Measurements from ENCODE around the gene FBXO39. TPM values are rescaled to one million over a fixed set of nuclear protein-coding genes. Genes with fewer than 3 reads are reported as not detected.

FBXO39 gene
- total and polyA plus RNA-seq, 12 donors, result 0.14 to 0.48 (median 0.27) TPM; not detected in 8

DNA sequence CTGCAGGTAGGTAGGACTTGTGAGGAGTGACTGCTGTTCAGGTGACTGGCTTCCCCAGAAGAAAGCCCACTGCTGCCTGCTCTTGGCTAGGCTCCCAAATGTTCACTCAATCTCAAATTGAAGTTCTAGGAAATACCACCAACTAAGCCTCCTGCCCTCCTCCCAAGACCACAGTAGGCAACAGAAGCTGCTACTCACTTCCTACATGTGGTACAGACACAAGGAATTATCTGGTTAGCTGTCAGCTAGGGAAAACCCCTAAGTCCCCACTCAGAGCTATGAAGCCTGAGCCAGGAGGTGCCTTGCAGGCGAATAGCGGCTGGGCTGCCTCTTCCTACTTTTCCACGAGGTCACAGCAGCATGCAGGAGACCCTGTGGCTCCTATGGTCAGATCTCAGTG lies 4.9 kb downstream of the FBXO39 start:
- Histone ChIP-seq H3K4me3 (no peak overlapping the region), H3K4me1 (replicated peaks in 1 of 2) (no peaks in the 10 kb centered on the region), H3K27me3 (no peaks in the 10 kb centered on the region), H3K27ac (no peak overlapping the region), H3K9me3 (replicated peaks in 1 of 3) (no peaks in the 10 kb centered on the region), H3K36me3 (replicated peaks in 1 of 2) (no peaks in the 10 kb centered on the region)
- 34 to 64% (median 62%) methylated on average over 3 of the region's 3 CpGs; no CpG with 5 or more reads in 1 of the 4 donors for WGBS, 4 donors
- TF ChIP-seq POLR2A (IDR thresholded peaks at IDR 0.05), result no peak
- TF ChIP-seq, protein P1, sequence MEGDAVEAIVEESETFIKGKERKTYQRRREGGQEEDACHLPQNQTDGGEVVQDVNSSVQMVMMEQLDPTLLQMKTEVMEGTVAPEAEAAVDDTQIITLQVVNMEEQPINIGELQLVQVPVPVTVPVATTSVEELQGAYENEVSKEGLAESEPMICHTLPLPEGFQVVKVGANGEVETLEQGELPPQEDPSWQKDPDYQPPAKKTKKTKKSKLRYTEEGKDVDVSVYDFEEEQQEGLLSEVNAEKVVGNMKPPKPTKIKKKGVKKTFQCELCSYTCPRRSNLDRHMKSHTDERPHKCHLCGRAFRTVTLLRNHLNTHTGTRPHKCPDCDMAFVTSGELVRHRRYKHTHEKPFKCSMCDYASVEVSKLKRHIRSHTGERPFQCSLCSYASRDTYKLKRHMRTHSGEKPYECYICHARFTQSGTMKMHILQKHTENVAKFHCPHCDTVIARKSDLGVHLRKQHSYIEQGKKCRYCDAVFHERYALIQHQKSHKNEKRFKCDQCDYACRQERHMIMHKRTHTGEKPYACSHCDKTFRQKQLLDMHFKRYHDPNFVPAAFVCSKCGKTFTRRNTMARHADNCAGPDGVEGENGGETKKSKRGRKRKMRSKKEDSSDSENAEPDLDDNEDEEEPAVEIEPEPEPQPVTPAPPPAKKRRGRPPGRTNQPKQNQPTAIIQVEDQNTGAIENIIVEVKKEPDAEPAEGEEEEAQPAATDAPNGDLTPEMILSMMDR (IDR thresholded peaks at IDR 0.05), result no peak
- intact Hi-C loops (cut with DNase I), result no loop called here
- DNase-seq, result no peak

DNA sequence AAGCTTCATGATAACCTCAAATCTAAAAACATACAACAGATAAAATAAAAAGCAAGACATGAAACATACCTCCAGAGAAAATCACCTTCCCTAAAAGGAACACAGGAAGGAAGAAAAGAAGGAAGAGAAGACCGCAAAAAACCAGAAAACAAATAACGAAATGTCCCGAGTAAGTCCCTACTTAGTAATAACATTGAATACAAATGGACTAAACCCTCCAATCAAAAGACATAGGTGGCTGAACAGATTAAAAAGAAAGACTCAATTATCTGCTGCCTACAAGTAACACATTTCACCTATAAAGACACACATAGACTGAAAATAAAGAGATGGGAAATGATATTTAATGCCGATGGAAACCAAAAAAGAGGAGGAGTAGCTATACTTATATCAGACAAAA lies 6.2 kb downstream of the FBXO39 start:
- TF ChIP-seq, protein P1 (IDR thresholded peaks at IDR 0.05), result no peak
- no peak for TF ChIP-seq POLR2A (IDR thresholded peaks at IDR 0.05)
- Histone ChIP-seq H3K4me1 (replicated peaks in 1 of 2) (no peaks in the 10 kb centered on the region), H3K4me3 (no peak overlapping the region), H3K27ac (no peak overlapping the region), H3K9me3 (replicated peaks in 1 of 3) (no peaks in the 10 kb centered on the region), H3K27me3 (no peaks in the 10 kb centered on the region), H3K36me3 (replicated peaks in 1 of 2) (no peaks in the 10 kb centered on the region)
- intact Hi-C loops (cut with DNase I), result no loop called here
- WGBS, 4 donors, result 75 to 85% (median 78%) methylated on average over 4 of the region's 4 CpGs
- no peak for DNase-seq

DNA sequence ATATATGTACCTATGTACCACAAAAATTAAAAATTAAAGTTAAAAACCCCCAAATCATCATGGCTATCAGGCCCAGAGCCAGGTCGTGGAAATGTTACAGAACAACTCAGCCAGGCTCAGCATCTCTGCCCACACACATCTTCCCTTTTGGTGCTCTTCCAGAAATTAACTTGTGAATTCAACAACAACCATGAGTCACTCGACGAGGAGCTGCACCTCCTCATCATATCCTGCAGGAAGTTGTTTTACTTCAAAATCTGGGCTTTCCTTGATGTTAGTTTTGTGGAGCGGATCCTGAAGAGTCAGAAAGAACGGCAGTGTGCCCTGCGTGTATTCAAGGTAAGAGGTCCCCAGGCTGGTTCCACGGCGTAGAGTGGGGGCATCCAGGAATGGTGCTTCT lies 10.6 kb downstream of the FBXO39 start:
- Histone ChIP-seq H3K4me1 (replicated peaks in 1 of 2) (no peaks in the 10 kb centered on the region), H3K27ac (no peak overlapping the region), H3K4me3 (no peak overlapping the region), H3K27me3 (peaks cover 4% of the 10 kb centered on the region), H3K9me3 (replicated peaks in 1 of 3) (no peaks in the 10 kb centered on the region), H3K36me3 (replicated peaks in 1 of 2) (no peaks in the 10 kb centered on the region)
- 64 to 72% (median 69%) methylated on average over 8 of the region's 8 CpGs for WGBS, 4 donors
- DNase-seq, result no peak
- TF ChIP-seq, protein P1 (IDR thresholded peaks at IDR 0.05), result no peak
- no peak for TF ChIP-seq POLR2A (IDR thresholded peaks at IDR 0.05)
- intact Hi-C loops (cut with DNase I), result no loop called here

DNA sequence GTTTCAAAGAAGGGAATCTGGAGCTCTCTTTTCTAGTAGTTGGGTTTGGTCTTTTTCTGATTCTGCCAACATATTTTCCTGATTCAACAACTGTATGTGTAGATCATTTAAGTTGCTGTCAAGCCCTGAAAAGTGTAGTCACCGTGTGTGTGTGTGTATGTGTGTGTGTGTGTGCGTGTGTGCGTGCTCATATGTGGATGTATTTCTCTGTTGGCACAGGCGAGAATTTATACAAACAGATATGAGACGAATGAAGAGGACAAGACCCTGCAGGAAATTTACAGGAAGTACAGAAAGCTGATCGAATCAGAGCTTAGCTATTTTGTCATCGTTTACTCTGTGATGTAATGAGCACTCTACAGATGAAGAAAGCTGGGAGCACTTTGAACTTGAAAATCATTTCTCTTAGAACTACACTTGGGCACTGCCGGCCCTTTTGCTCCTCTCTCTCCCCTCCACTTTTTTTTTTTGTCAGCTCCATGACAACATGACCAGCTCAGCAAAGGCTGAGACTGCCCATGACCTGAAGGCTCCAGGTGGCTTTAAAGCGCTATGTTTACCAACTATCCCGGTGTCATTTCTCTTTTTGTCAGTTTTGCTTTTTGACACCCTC lies 11.2 kb downstream of the FBXO39 start:
- Histone ChIP-seq H3K36me3 (replicated peaks in 1 of 2) (no peaks in the 10 kb centered on the region), H3K27me3 (peaks cover 6% of the 10 kb centered on the region), H3K4me1 (replicated peaks in 1 of 2) (no peaks in the 10 kb centered on the region), H3K4me3 (no peak overlapping the region), H3K27ac (no peak overlapping the region), H3K9me3 (replicated peaks in 1 of 3) (no peaks in the 10 kb centered on the region)
- TF ChIP-seq POLR2A (IDR thresholded peaks at IDR 0.05), result no peak
- TF ChIP-seq, protein P1 (IDR thresholded peaks at IDR 0.05), result no peak
- no peak for DNase-seq
- 51 to 65% (median 61%) methylated on average over 10 of the region's 10 CpGs for WGBS, 4 donors
- intact Hi-C loops (cut with DNase I), result no loop called here

Measured in adrenal gland (tissue), 12 donors.